ENCODE results near the gene TPSD1. TPM values are rescaled to one million over a fixed set of nuclear protein-coding genes. Genes with fewer than 3 reads are reported as not detected.
"Not testable (repeated sequence)": the region's sequence is repeated elsewhere in the genome, so short reads cannot be mapped to it uniquely, and the experiment has no call there.

Gene TPSD1
- total and polyA plus RNA-seq, 2 experiments from 2014 or later = not detected

GRCh38 chr16:1256296-1256873 is 516 bp downstream of the TPSD1 start:
- H3K27ac ChIP-seq; H4K20me1 ChIP-seq (ENCODE audit: insufficient read depth); H2AFZ ChIP-seq; H3K9me3 ChIP-seq (ENCODE audit: low read depth); H3K4me1 ChIP-seq (ENCODE audit: insufficient read depth); H3K9ac ChIP-seq; H3K9me2 ChIP-seq (ENCODE audit: insufficient read depth); H3K79me2 ChIP-seq (ENCODE audit: insufficient read depth); H3K4me3 ChIP-seq; H3K36me3 ChIP-seq (ENCODE audit: low read depth); H3K4me2 ChIP-seq (ENCODE audit: unreplicated experiment); H3F3A ChIP-seq (ENCODE audit: insufficient read depth); in situ Hi-C loops (cut with MboI); DNase-seq: not testable (repeated sequence)
- peaks cover 15% of the 10 kb centered on the region for H3K27me3 ChIP-seq (replicated peaks; ENCODE audit: insufficient read depth)
- WGBS, 2 experiments (ENCODE audit: low coverage in 1 of 2, low lambda C conversion rate in 2 of 2, missing lambda C conversion rate in 2 of 2) = 62 to 76% methylated on average over 22 of the region's 23 CpGs

GRCh38 chr16:1256874-1257322 is 1.0 kb downstream of the TPSD1 start:
- no peak for TF ChIP-seq EZH2phosphoT487 (IDR thresholded peaks at IDR 0.05; ENCODE audit: insufficient read depth, low read depth)
- TF ChIP-seq EZH2 (IDR thresholded peaks at IDR 0.05; ENCODE audit: insufficient read depth, poor library complexity, severe bottlenecking) = no peak
- Histone ChIP-seq H4K20me1 (ENCODE audit: insufficient read depth) (no peaks in the 10 kb centered on the region), H3K9me3 (ENCODE audit: low read depth) (no peaks in the 10 kb centered on the region), H3K9me2 (ENCODE audit: insufficient read depth) (no peaks in the 10 kb centered on the region), H3F3A (ENCODE audit: insufficient read depth) (no peaks in the 10 kb centered on the region), H3K36me3 (ENCODE audit: low read depth) (no peaks in the 10 kb centered on the region), H3K4me1 (ENCODE audit: insufficient read depth) (no peaks in the 10 kb centered on the region), H2AFZ (no peak overlapping the region), H3K4me2 (ENCODE audit: unreplicated experiment) (no peak overlapping the region), H3K9ac (no peak overlapping the region), H3K27me3 (replicated peaks; ENCODE audit: insufficient read depth) (peaks cover 18% of the 10 kb centered on the region), H3K79me2 (ENCODE audit: insufficient read depth) (no peaks in the 10 kb centered on the region), H3K4me3 (no peak overlapping the region), H3K27ac (no peak overlapping the region)
- DNase-seq = no peak
- in situ Hi-C loops (cut with MboI) = no loop called here
- WGBS, 2 experiments (ENCODE audit: low coverage in 1 of 2, low lambda C conversion rate in 2 of 2, missing lambda C conversion rate in 2 of 2) = 63 to 71% methylated on average over 21 to 22 of the region's 22 CpGs

- Histone ChIP-seq H3K9ac (no peak overlapping the region), H3K27ac (no peak overlapping the region), H3K4me1 (ENCODE audit: insufficient read depth) (no peaks in the 10 kb centered on the region), H3K9me2 (ENCODE audit: insufficient read depth) (no peaks in the 10 kb centered on the region), H2AFZ (no peak overlapping the region), H3K79me2 (ENCODE audit: insufficient read depth) (no peaks in the 10 kb centered on the region), H3K4me3 (no peak overlapping the region), H3F3A (ENCODE audit: insufficient read depth) (no peaks in the 10 kb centered on the region), H3K36me3 (ENCODE audit: low read depth) (no peaks in the 10 kb centered on the region), H3K9me3 (ENCODE audit: low read depth) (no peaks in the 10 kb centered on the region), H4K20me1 (ENCODE audit: insufficient read depth) (no peaks in the 10 kb centered on the region), H3K4me2 (ENCODE audit: unreplicated experiment) (no peak overlapping the region), H3K27me3 (replicated peaks; ENCODE audit: insufficient read depth) (peaks cover 21% of the 10 kb centered on the region)
- in situ Hi-C loops (cut with MboI) = no loop called here
- 61 to 68% methylated on average over 28 to 34 of the region's 34 CpGs for WGBS, 2 experiments (ENCODE audit: low coverage in 1 of 2, low lambda C conversion rate in 2 of 2, missing lambda C conversion rate in 2 of 2)
- no peak for TF ChIP-seq EZH2phosphoT487 (IDR thresholded peaks at IDR 0.05; ENCODE audit: insufficient read depth, low read depth)
- TF ChIP-seq EZH2 (IDR thresholded peaks at IDR 0.05; ENCODE audit: insufficient read depth, poor library complexity, severe bottlenecking) = no peak
- DNase-seq = peak; percentile 26
Observed at GRCh38 chr16:1257561-1258224, 1.8 kb downstream of the TPSD1 start.

GRCh38 chr16:1258225-1258600 is 2.3 kb downstream of the TPSD1 start:
- WGBS, 2 experiments (ENCODE audit: low coverage in 1 of 2, low lambda C conversion rate in 2 of 2, missing lambda C conversion rate in 2 of 2) = 64 to 66% methylated on average over 11 to 12 of the region's 12 CpGs
- H3K9me3 ChIP-seq (ENCODE audit: low read depth) = no peaks in the 10 kb centered on the region
- H3K79me2 ChIP-seq (ENCODE audit: insufficient read depth) = no peaks in the 10 kb centered on the region
- H3K27ac ChIP-seq = no peak overlapping the region
- peak; percentile 45 for DNase-seq
- no peak overlapping the region for H3K4me2 ChIP-seq (ENCODE audit: unreplicated experiment)
- H3K9ac ChIP-seq = no peak overlapping the region
- in situ Hi-C loops (cut with MboI) = no loop called here
- H3K36me3 ChIP-seq (ENCODE audit: low read depth) = no peaks in the 10 kb centered on the region
- H2AFZ ChIP-seq = no peak overlapping the region
- no peaks in the 10 kb centered on the region for H3F3A ChIP-seq (ENCODE audit: insufficient read depth)
- H3K9me2 ChIP-seq (ENCODE audit: insufficient read depth) = no peaks in the 10 kb centered on the region
- no peaks in the 10 kb centered on the region for H3K4me1 ChIP-seq (ENCODE audit: insufficient read depth)
- no peak overlapping the region for H3K4me3 ChIP-seq
- H3K27me3 ChIP-seq (replicated peaks; ENCODE audit: insufficient read depth) = peaks cover 21% of the 10 kb centered on the region
- H4K20me1 ChIP-seq (ENCODE audit: insufficient read depth) = no peaks in the 10 kb centered on the region
- no peak for TF ChIP-seq EZH2phosphoT487 (IDR thresholded peaks at IDR 0.05; ENCODE audit: insufficient read depth, low read depth)
- no peak for TF ChIP-seq EZH2 (IDR thresholded peaks at IDR 0.05; ENCODE audit: insufficient read depth, poor library complexity, severe bottlenecking)
